ENCODE measurements around the gene GTPBP6. TPM values are rescaled to one million over a fixed set of nuclear protein-coding genes. Genes with fewer than 3 reads are reported as not detected.

Gene GTPBP6
- total RNA-seq, 1 experiment from 2014 or later = 37.4 TPM

- CTCF ChIA-PET = no interaction called here
- no peak for TF ChIP-seq SIN3A (IDR thresholded peaks at IDR 0.05; ENCODE audit: borderline replicate concordance, insufficient read depth, low read depth, low read length)
- no peak for TF ChIP-seq TCF7L2 (IDR thresholded peaks at IDR 0.05; ENCODE audit: low read depth, low read length)
- TF ChIP-seq POLR2AphosphoS5 (IDR thresholded peaks at IDR 0.05; ENCODE audit: low read depth, low read length) = no peak
- no peak for TF ChIP-seq CTCF (IDR thresholded peaks at IDR 0.05)
- TF ChIP-seq REST (IDR thresholded peaks at IDR 0.05; ENCODE audit: insufficient read depth in 1 of 2, low read depth in 2 of 2, low read length in 1 of 2) = no peak
- H3K4me1 ChIP-seq (ENCODE audit: control insufficient read depth, insufficient read depth, low read length) = no peaks in the 10 kb centered on the region
- no peak overlapping the region for H3K27ac ChIP-seq (ENCODE audit: low read length)
- in situ Hi-C loops (cut with HindIII; ENCODE audit: low pct_unique_long_range_greater_than_20kb, low sequenced_read_pairs) (no loop called here), intact Hi-C loops (cut with micrococcal nuclease; ENCODE audit: unreplicated experiment) (no loop called here)
- no peaks in the 10 kb centered on the region for H3K9me3 ChIP-seq (ENCODE audit: control insufficient read depth, insufficient read depth, low read depth, low read length)
- H3K27me3 ChIP-seq (ENCODE audit: control insufficient read depth, insufficient read depth, low read length) = no peaks in the 10 kb centered on the region
- DNase-seq (ENCODE audit: low read depth, low spot score) = no peak
- POLR2A ChIA-PET = no interaction called here
- no TSS peak for BruUV-seq (replicated peaks)
- H3K4me3 ChIP-seq (ENCODE audit: low read depth in 2 of 2, low read length in 2 of 2) = no peak overlapping the region
- no peaks in the 10 kb centered on the region for H3K36me3 ChIP-seq (ENCODE audit: control insufficient read depth, insufficient read depth, low read length)
- no peak for ATAC-seq
Measured at GRCh38 chrX:350148-350533, 31.5 kb upstream of the GTPBP6 start.

DNA sequence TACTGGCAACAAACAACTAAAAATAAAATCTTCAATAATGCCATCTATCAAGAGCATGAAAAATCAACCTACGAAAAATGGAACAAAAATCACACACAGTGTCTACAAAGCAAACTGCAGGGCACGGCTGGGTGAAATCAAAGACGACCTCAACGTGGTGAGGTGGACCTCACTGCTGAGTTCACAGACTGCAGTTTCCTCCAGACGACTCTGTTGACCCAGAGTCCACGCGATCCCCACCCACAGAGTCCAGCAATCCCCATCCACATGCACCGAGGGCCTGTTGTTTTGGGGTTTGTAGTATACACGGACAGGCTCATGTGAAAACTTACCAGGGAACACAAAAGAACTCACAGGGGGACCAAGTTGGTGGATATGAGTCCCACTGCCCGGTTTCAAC, 31.1 kb upstream of the GTPBP6 start:
- no peak for ATAC-seq
- H3K27ac ChIP-seq (ENCODE audit: low read length) = no peak overlapping the region
- H3K9me3 ChIP-seq (ENCODE audit: control insufficient read depth, insufficient read depth, low read depth, low read length) = no peaks in the 10 kb centered on the region
- ChIA-PET POLR2A (no interaction called here), CTCF (no interaction called here)
- intact Hi-C loops (cut with micrococcal nuclease; ENCODE audit: unreplicated experiment) = no loop called here
- no peaks in the 10 kb centered on the region for H3K27me3 ChIP-seq (ENCODE audit: control insufficient read depth, insufficient read depth, low read length)
- BruUV-seq (replicated peaks) = no TSS peak
- H3K36me3 ChIP-seq (ENCODE audit: control insufficient read depth, insufficient read depth, low read length) = no peaks in the 10 kb centered on the region
- no peak overlapping the region for H3K4me3 ChIP-seq (ENCODE audit: low read depth in 2 of 2, low read length in 2 of 2)
- DNase-seq (ENCODE audit: low read depth, low spot score) = no peak
- TF ChIP-seq TCF7L2 (IDR thresholded peaks at IDR 0.05; ENCODE audit: low read depth, low read length) (no peak), CTCF (IDR thresholded peaks at IDR 0.05) (no peak), REST (IDR thresholded peaks at IDR 0.05; ENCODE audit: insufficient read depth in 1 of 2, low read depth in 2 of 2, low read length in 1 of 2) (no peak), SIN3A (IDR thresholded peaks at IDR 0.05; ENCODE audit: borderline replicate concordance, insufficient read depth, low read depth, low read length) (no peak), POLR2AphosphoS5 (IDR thresholded peaks at IDR 0.05; ENCODE audit: low read depth, low read length) (no peak)
- in situ Hi-C loops (cut with HindIII; ENCODE audit: low pct_unique_long_range_greater_than_20kb, low sequenced_read_pairs) = no loop called here
- no peaks in the 10 kb centered on the region for H3K4me1 ChIP-seq (ENCODE audit: control insufficient read depth, insufficient read depth, low read length)

All from Panc1 (cell line).